H1 (cell line): ENCODE measurements around the gene TXLNA. TPM values are rescaled to one million over a fixed set of nuclear protein-coding genes. Genes with fewer than 3 reads are reported as not detected.

Source experiments
- CTCF ChIA-PET: fragments of 300-600 bp; sonication (Branson Sonifier 250); formaldehyde crosslinking; loops from one replicate; lab custom pipeline; 2021; ENCODE audit not compliant: partially characterized antibody; lab: Charles Lee
- POLR2A ChIA-PET: fragments of 300-600 bp; sonication (Branson Sonifier 250); formaldehyde crosslinking; loops from one replicate; lab custom pipeline; 2021; ENCODE audit warnings: inconsistent platforms; ENCODE audit not compliant: partially characterized antibody; lab: Charles Lee
- DNase-seq, 2 experiments: peaks; one replicate each; pipeline versions ENCODE4 v3.0.0 to v3.0.0-alpha.2; 2010 to 2022; ENCODE audit warnings: low spot score in 2 of 2, low read depth in 1 of 2, mixed read lengths in 1 of 2
- FAIRE-seq: peaks from 2 replicates; lab custom pipeline; 2011; peaks lifted over from hg19 to GRCh38; lab: Jason Lieb, UNC
- H2AFZ ChIP-seq: 2 replicates; pipeline ENCODE4 v1.8.1; 2012; ENCODE audit warnings: low read length, inconsistent platforms
- H2AK5ac ChIP-seq: 2 replicates; pipeline ENCODE4 v1.6.1; 2013; ENCODE audit warnings: low read depth, low read length
- H2BK120ac ChIP-seq: replicated peaks from 2 replicates; pipeline ENCODE3; 2013; ENCODE audit warnings: low read depth, low read length, inconsistent platforms
- H2BK12ac ChIP-seq: 2 replicates; pipeline ENCODE4 v1.6.1; 2013; ENCODE audit warnings: low read depth, low read length
- H2BK15ac ChIP-seq: 2 replicates; pipeline ENCODE4 v1.6.1; 2013; ENCODE audit warnings: low read length
- H2BK20ac ChIP-seq: 2 replicates; pipeline ENCODE4 v1.6.1; 2013; ENCODE audit warnings: low read length
- H2BK5ac ChIP-seq: 2 replicates; pipeline ENCODE4 v1.6.1; 2013; ENCODE audit warnings: low read depth, low read length
- H3K14ac ChIP-seq: 2 replicates; pipeline ENCODE4 v1.6.1; 2013; ENCODE audit warnings: inconsistent platforms; ENCODE audit not compliant: insufficient read length
- H3K18ac ChIP-seq: 2 replicates; pipeline ENCODE4 v1.6.1; 2013; ENCODE audit warnings: low read length; ENCODE audit errors: extremely low read depth
- H3K23ac ChIP-seq: 2 replicates; pipeline ENCODE4 v1.6.1; 2013; ENCODE audit warnings: inconsistent platforms; ENCODE audit not compliant: insufficient read length
- H3K23me2 ChIP-seq: 2 replicates; pipeline ENCODE4 v1.6.1; 2013; ENCODE audit warnings: low read depth, low read length
- H3K27ac ChIP-seq: 2 replicates; pipeline ENCODE4 v1.6.1; 2011; ENCODE audit warnings: low read depth, low read length, inconsistent platforms
- H3K27me3 ChIP-seq, 4 experiments: replicated peaks in 1 of 4; 1 replicate in 1 of 4; 2 replicates in 3 of 4; pipeline versions ENCODE4 v1.6.1 to v1.8.1; 2011 to 2013; ENCODE audit warnings: low read length in 3 of 4, mild to moderate bottlenecking in 3 of 4, inconsistent platforms in 2 of 4, mixed read lengths in 2 of 4, moderate library complexity in 1 of 4; ENCODE audit not compliant: control insufficient read depth in 3 of 4, insufficient read depth in 3 of 4; ENCODE audit errors: extremely low read depth in 1 of 4
- H3K36me3 ChIP-seq, 4 experiments: 2 replicates each; pipeline versions ENCODE4 v1.6.1 to v1.8.1; 2011 to 2013; ENCODE audit warnings: mild to moderate bottlenecking in 4 of 4, low read length in 3 of 4, moderate library complexity in 2 of 4, control low read depth in 1 of 4, inconsistent platforms in 1 of 4; ENCODE audit not compliant: insufficient read depth in 4 of 4, control insufficient read depth in 2 of 4
- H3K4ac ChIP-seq: replicated peaks from 2 replicates; pipeline ENCODE3; 2013; ENCODE audit warnings: low read length, low read depth, mixed read lengths, inconsistent platforms; ENCODE audit not compliant: insufficient read length
- H3K4me1 ChIP-seq, 4 experiments: replicated peaks in 1 of 4; 1 replicate in 1 of 4; 2 replicates in 3 of 4; pipeline versions ENCODE4 v1.6.1 to v1.8.1; 2011 to 2013; ENCODE audit warnings: low read length in 3 of 4, inconsistent platforms in 2 of 4, mixed read lengths in 1 of 4; ENCODE audit not compliant: insufficient read depth in 4 of 4, control insufficient read depth in 3 of 4
- H3K4me2 ChIP-seq, 2 experiments: 2 replicates each; pipeline versions ENCODE4 v1.6.1 to v1.8.1; 2011 to 2013; ENCODE audit warnings: low read depth in 2 of 2, low read length in 2 of 2, control low read depth in 1 of 2, inconsistent platforms in 1 of 2, mild to moderate bottlenecking in 1 of 2; ENCODE audit not compliant: insufficient read depth in 1 of 2
- H3K4me3 ChIP-seq, 4 experiments: fragments of 200-600, 300-600 bp in 1 of 4; sonication (generic), shearing (Covaris generic), sonication (Bioruptor Twin) in 1 of 4; 2 replicates each; pipeline versions ENCODE4 v1.5.1 to v1.8.1; 2011 to 2016; ENCODE audit warnings: low read length in 4 of 4, low read depth in 3 of 4, control low read depth in 2 of 4, inconsistent platforms in 2 of 4, mild to moderate bottlenecking in 2 of 4, mixed read lengths in 1 of 4, moderate library complexity in 1 of 4; ENCODE audit not compliant: insufficient read depth in 2 of 4; ENCODE audit errors: extremely low read depth in 1 of 4
- H3K56ac ChIP-seq: replicated peaks from 2 replicates; pipeline ENCODE3; 2013; ENCODE audit warnings: low read depth, mild to moderate bottlenecking, mixed read lengths, low read length, inconsistent platforms; ENCODE audit not compliant: insufficient read length
- H3K79me1 ChIP-seq: 2 replicates; pipeline ENCODE4 v1.6.1; 2013; ENCODE audit warnings: low read depth, low read length, control low read depth
- H3K79me2 ChIP-seq, 2 experiments: 2 replicates each; pipeline versions ENCODE4 v1.6.1 to v1.8.1; 2012 to 2013; ENCODE audit warnings: low read length in 2 of 2, mild to moderate bottlenecking in 2 of 2, inconsistent platforms in 1 of 2; ENCODE audit not compliant: insufficient read depth in 2 of 2, control insufficient read depth in 1 of 2
- H3K9ac ChIP-seq, 4 experiments: replicated peaks in 1 of 4; 1 replicate in 1 of 4; 2 replicates in 3 of 4; pipeline versions ENCODE4 v1.6.1 to v1.8.1; 2011 to 2013; ENCODE audit warnings: low read depth in 3 of 4, low read length in 3 of 4, control low read depth in 2 of 4, mild to moderate bottlenecking in 2 of 4, moderate library complexity in 2 of 4, inconsistent platforms in 1 of 4; ENCODE audit errors: extremely low read depth in 1 of 4
- H3K9me3 ChIP-seq, 2 experiments: 2 replicates each; pipeline versions ENCODE4 v1.6.1 to v1.8.1; 2012 to 2013; ENCODE audit warnings: mild to moderate bottlenecking in 2 of 2, moderate library complexity in 2 of 2, control low read depth in 1 of 2, inconsistent platforms in 1 of 2, low read depth in 1 of 2, low read length in 1 of 2, mixed read lengths in 1 of 2; ENCODE audit not compliant: insufficient read depth in 2 of 2
- H4K20me1 ChIP-seq, 2 experiments: replicated peaks in 1 of 2; 2 replicates each; pipeline versions ENCODE3 to v1.8.1; 2011 to 2013; ENCODE audit warnings: inconsistent platforms in 2 of 2, low read length in 2 of 2, mild to moderate bottlenecking in 1 of 2; ENCODE audit not compliant: insufficient read depth in 2 of 2, control insufficient read depth in 1 of 2
- H4K5ac ChIP-seq: 2 replicates; pipeline ENCODE4 v1.6.1; 2013; ENCODE audit warnings: low read length, low read depth, mixed read lengths, inconsistent platforms; ENCODE audit not compliant: insufficient read length
- H4K8ac ChIP-seq: 2 replicates; pipeline ENCODE4 v1.8.0; 2013; ENCODE audit warnings: mild to moderate bottlenecking, moderate library complexity, low read length, inconsistent platforms; ENCODE audit not compliant: insufficient read depth; ENCODE audit errors: extremely low read depth
- H4K91ac ChIP-seq: replicated peaks from 2 replicates; pipeline ENCODE3; 2013; ENCODE audit warnings: low read length, mixed read lengths, inconsistent platforms; ENCODE audit not compliant: insufficient read length
- CREB1 ChIP-seq: IDR thresholded peaks from 2 replicates; pipeline ENCODE4 v1.6.1; 2012; ENCODE audit warnings: inconsistent platforms
- EGR1 ChIP-seq: IDR thresholded peaks from 2 replicates; pipeline ENCODE4 v1.6.1; 2011; ENCODE audit warnings: low read depth, low read length, borderline replicate concordance
- MAFK ChIP-seq: IDR thresholded peaks from 2 replicates; pipeline ENCODE4 v1.6.1; 2012; ENCODE audit warnings: low read depth, mild to moderate bottlenecking, improper control_type of control experiment, low read length
- RAD21 ChIP-seq, 2 experiments: IDR thresholded peaks in 1 of 2; conservative IDR thresholded peaks in 1 of 2; 2 replicates each; pipeline ENCODE4 v1.6.1; 2011; ENCODE audit warnings: low read depth in 2 of 2, low read length in 2 of 2, improper control_type of control experiment in 1 of 2, inconsistent platforms in 1 of 2, mild to moderate bottlenecking in 1 of 2, moderate library complexity in 1 of 2
- RBBP5 ChIP-seq: IDR thresholded peaks from 2 replicates; pipeline ENCODE4 v1.7.1; 2012; ENCODE audit warnings: low read depth, mild to moderate bottlenecking, inconsistent platforms, low read length, moderate library complexity, borderline replicate concordance
- SIRT6 ChIP-seq: IDR thresholded peaks from one replicate; pipeline ENCODE4 v1.7.1; 2012; ENCODE audit warnings: low read length, inconsistent platforms
- SIX5 ChIP-seq: IDR thresholded peaks from 2 replicates; pipeline ENCODE4 v1.6.1; 2011; ENCODE audit warnings: mild to moderate bottlenecking, low read depth, low read length
- TAF7 ChIP-seq: optimal IDR thresholded peaks from 2 replicates; pipeline ENCODE3; 2011; ENCODE audit warnings: low read depth, mild to moderate bottlenecking, inconsistent platforms, low read length, moderate library complexity, borderline replicate concordance
- TBP ChIP-seq: IDR thresholded peaks from 2 replicates; pipeline ENCODE4 v1.6.1; 2011; ENCODE audit warnings: low read depth, low read length, improper control_type of control experiment
- WGBS, 2 experiments: shearing (Covaris generic) in 1 of 2; methylation state at CpG; one replicate each; pipeline versions ENCODE4 v1.1.6 to v1.1.7; 2013 to 2015; ENCODE audit warnings: low lambda C conversion rate in 2 of 2, mixed read lengths in 2 of 2, inconsistent platforms in 1 of 2, low coverage in 1 of 2, missing lambda C conversion rate in 1 of 2; ENCODE audit not compliant: insufficient replicate concordance in 2 of 2, insufficient coverage in 1 of 2, insufficient read length in 1 of 2; ENCODE audit errors: extremely low coverage in 1 of 2, missing lambda C conversion rate in 1 of 2; 5-methylcytosine and 5-hydroxymethylcytosine counted together
- polyA plus RNA-seq, 7 experiments: library from polyadenylated mRNA; depleted of rRNA in 3 of 7; stranded (reverse) in 5 of 7; unstranded in 2 of 7; fragments of >200 nt in 5 of 7; fragments of 200-250 nt in 2 of 7; gene quantifications; 1 replicate in 5 of 7; 2 replicates in 1 of 7; 4 replicates in 1 of 7; pipeline versions ENCODE4 v1.2.1 to v1.2.3, GENCODE V29; 2011 to 2013; ENCODE audit warnings: missing spikeins in 2 of 7, mixed read lengths in 2 of 7
- total RNA-seq: library from RNA; stranded (reverse); fragmentation: NEBNext Ultra II Directional; extraction: Animal tissue kit (Norgen Biotek cat#: 25700); gene quantifications from 2 replicates; pipeline ENCODE4 v1.2.1, GENCODE V29; 2021

The TXLNA gene
- total and polyA plus RNA-seq, 2 of the 8 experiments (the other 6 are each of a cell fraction or from before 2014, with no cell fraction given) = 31.3 to 46.9 TPM

DNA sequence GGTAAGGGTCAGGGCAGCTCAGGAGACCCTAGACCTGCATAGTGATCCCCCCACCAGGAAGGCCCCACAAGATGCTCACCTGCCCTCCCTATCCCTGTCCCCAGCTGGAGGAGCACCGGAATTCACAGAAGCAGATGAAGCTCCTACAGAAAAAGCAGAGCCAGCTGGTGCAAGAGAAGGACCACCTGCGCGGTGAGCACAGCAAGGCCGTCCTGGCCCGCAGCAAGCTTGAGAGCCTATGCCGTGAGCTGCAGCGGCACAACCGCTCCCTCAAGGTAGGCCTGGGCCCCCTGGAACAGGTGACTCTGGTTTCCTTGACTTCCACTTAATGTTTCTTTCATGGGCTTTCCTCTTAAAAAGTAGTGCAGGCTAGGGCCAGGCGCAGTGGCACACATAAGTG lies 8.4 kb downstream of the TXLNA start:
- H4K20me1 ChIP-seq = peaks cover 6 to 17% of the 10 kb centered on the region in 2 experiments

More for the DNA sequence above, 8.4 kb downstream of the TXLNA start:
- Histone ChIP-seq H3K9me3 (no peaks in the 10 kb centered on the region), H3K4me3 (no peak overlapping the region), H3K27ac (no peak overlapping the region), H3K4me1 (no peaks in the 10 kb centered on the region), H3K79me2 (peaks cover 4 to 22% of the 10 kb centered on the region in 2 experiments), H2BK120ac (no peak overlapping the region), H3K4me2 (no peak overlapping the region), H3K79me1 (no peaks in the 10 kb centered on the region), H2BK5ac (no peak overlapping the region), H2AFZ (no peak overlapping the region), H3K23ac (no peak overlapping the region), H3K14ac (no peak overlapping the region), H2BK12ac (no peak overlapping the region), H2AK5ac (no peak overlapping the region), H3K4ac (no peak overlapping the region), H3K36me3 (peaks cover 44 to 84% (median 74%) of the 10 kb centered on the region in 4 experiments), H3K56ac (no peak overlapping the region), H2BK20ac (no peak overlapping the region), H3K27me3 (no peaks in the 10 kb centered on the region), H4K8ac (no peak overlapping the region), H3K23me2 (no peaks in the 10 kb centered on the region), H3K18ac (no peak overlapping the region), H2BK15ac (no peak overlapping the region), H4K5ac (no peak overlapping the region), H4K91ac (no peak overlapping the region), H3K9ac (no peak overlapping the region)
- FAIRE-seq = no peak
- no peak for TF ChIP-seq RAD21 (IDR thresholded peaks at IDR 0.05 in 1 of 2, conservative IDR thresholded peaks at IDR 0.05 in 1 of 2; ENCODE audit: low read depth in 2 of 2, low read length in 2 of 2)
- no peak for TF ChIP-seq CREB1
- no peak for TF ChIP-seq TBP
- no peak for TF ChIP-seq SIX5
- no peak for TF ChIP-seq SIRT6
- TF ChIP-seq TAF7 = no peak
- no peak for TF ChIP-seq RBBP5
- no peak for TF ChIP-seq MAFK
- TF ChIP-seq EGR1 = no peak
- DNase-seq = no peak
- 87% methylated on average over 9 of the region's 9 CpGs; no CpG with 5 or more reads in 1 of the 2 experiments for WGBS, 2 experiments
- ChIA-PET POLR2A (interaction anchor here (0.9 to 21.3 kb wide), 3 partner anchors 3 to 52 kb away, joined by 3 to 332 read pairs (median 332); partner anchors contain the start of genes CCDC28B, IQCC and TXLNA), CTCF (interaction anchor here (0.9 kb wide), 1 partner anchor 12 kb away, joined by 4 read pairs; the partner anchor contains the start of gene CCDC28B)
